HG03571 (cell line): ENCODE measurements around the gene ZNF155.
"Not testable (repeated sequence)": the region's sequence is repeated elsewhere in the genome, so short reads cannot be mapped to it uniquely, and the experiment has no call there.

Experiments used
- ATAC-seq: cut with Tn5 transposase; IDR thresholded peaks from one replicate; pipeline ENCODE4 v1.9.1; 2021; ENCODE audit not compliant: unreplicated experiment

The ZNF155 gene

GRCh38 chr19:43983912-43984686 is at the start of gene ZNF155:
TSS of gene ZNF155 (plus strand) at chr19:43984188. CDS start at chr19:43988544, 4,356 bp downstream.
- peak; percentile 71 for ATAC-seq

GRCh38 chr19:43934985-43935708 is 48.8 kb upstream of the ZNF155 start, which contains the start of gene ZNF45:
TSS of gene ZNF45 (minus strand) at chr19:43935282. CDS start at chr19:43922185, 13,097 bp downstream.
- peak; percentile 93 for ATAC-seq

- ATAC-seq: no peak
Measured at GRCh38 chr19:43936188-43936587, 47.8 kb upstream of the ZNF155 start.

GRCh38 chr19:43939557-43940260 is 44.3 kb upstream of the ZNF155 start:
- no peak for ATAC-seq

GRCh38 chr19:43940719-43941118 is 43.3 kb upstream of the ZNF155 start:
- ATAC-seq: no peak

- ATAC-seq: no peak
Measured at GRCh38 chr19:43941209-43941608, 42.8 kb upstream of the ZNF155 start.

- not testable (repeated sequence) for ATAC-seq
Measured at GRCh38 chr19:43947412-43947811, 36.6 kb upstream of the ZNF155 start.

- not testable (repeated sequence) for ATAC-seq
Measured at GRCh38 chr19:43949803-43950202, 34.2 kb upstream of the ZNF155 start.

- peak; percentile 84 for ATAC-seq
Measured at GRCh38 chr19:43950834-43951645, 32.9 kb upstream of the ZNF155 start, which contains the start of gene ZNF221. TSS of gene ZNF221 (plus strand) at chr19:43951228. CDS start at chr19:43962727, 11,499 bp downstream.

GRCh38 chr19:43956827-43957226 is 27.2 kb upstream of the ZNF155 start:
- ATAC-seq: no peak

- ATAC-seq: no peak
Measured at GRCh38 chr19:43957891-43958290, 26.1 kb upstream of the ZNF155 start.

- ATAC-seq: no peak
Measured at GRCh38 chr19:43960411-43960810, 23.6 kb upstream of the ZNF155 start.

GRCh38 chr19:43966079-43966694 is 17.8 kb upstream of the ZNF155 start:
- ATAC-seq: no peak

- ATAC-seq: no peak
Measured at GRCh38 chr19:43976732-43977131, 7.3 kb upstream of the ZNF155 start.

GRCh38 chr19:43983544-43983911 is 460 bp upstream of the ZNF155 start:
- ATAC-seq: no peak

GRCh38 chr19:43984687-43985000 is 656 bp downstream of the ZNF155 start:
- no peak for ATAC-seq

- ATAC-seq: no peak
Measured at GRCh38 chr19:43997631-43998290, 13.8 kb downstream of the ZNF155 start.

GRCh38 chr19:44002212-44002565 is 18.2 kb downstream of the ZNF155 start:
- no peak for ATAC-seq

- peak; percentile 88 for ATAC-seq
Measured at GRCh38 chr19:44002566-44003460, 18.8 kb downstream of the ZNF155 start, which contains the start of gene ZNF230. TSS of gene ZNF230 (plus strand) at chr19:44002957. CDS start at chr19:44007079, 4,122 bp downstream.
